Heart right ventricle (tissue), 16 donors: ENCODE measurements around the gene MMP2. TPM values are rescaled to one million over a fixed set of nuclear protein-coding genes. Genes with fewer than 3 reads are reported as not detected.

Experiments
- ATAC-seq, 8 donors: fragments of 200-7000 bp; cut with Tn5 transposase; one replicate each; pipeline ENCODE4 v1.9.1; 2020; ENCODE audit warnings: mild to moderate bottlenecking in 8 of 8, moderate library complexity in 8 of 8, moderate number of reproducible peaks in 1 of 8
- DNase-seq, 2 donors: peaks; one replicate each; pipeline ENCODE4 v3.0.0-alpha.2; 2020
- H3K27ac ChIP-seq, 10 donors: fragments of 200-600 bp; sonication (generic) in 2 of 10; one replicate each; pipeline versions ENCODE4 v1.5.0 to v1.8.0; 2020 to 2022; ENCODE audit warnings: mild to moderate bottlenecking in 3 of 10
- H3K27me3 ChIP-seq, 7 donors: fragments of 200-600 bp; one replicate each; pipeline ENCODE4 v1.8.0; 2021 to 2022; ENCODE audit warnings: mild to moderate bottlenecking in 2 of 7
- H3K36me3 ChIP-seq, 9 donors: fragments of 200-600 bp; sonication (generic) in 1 of 9; one replicate each; pipeline versions ENCODE4 v1.5.0 to v1.8.0; 2020 to 2022; ENCODE audit warnings: mild to moderate bottlenecking in 2 of 9
- H3K4me1 ChIP-seq, 9 donors: fragments of 200-600 bp; sonication (generic) in 1 of 9; one replicate each; pipeline versions ENCODE4 v1.5.0 to v1.8.0; 2020 to 2022; ENCODE audit warnings: mild to moderate bottlenecking in 4 of 9
- H3K4me3 ChIP-seq, 10 donors: fragments of 200-600 bp; sonication (generic) in 2 of 10; one replicate each; pipeline versions ENCODE4 v1.5.0 to v1.8.0; 2020 to 2022; ENCODE audit warnings: mild to moderate bottlenecking in 7 of 10, moderate library complexity in 2 of 10
- H3K9me3 ChIP-seq, 11 donors: fragments of 200-600 bp in 10 of 11; sonication (generic) in 2 of 11; one replicate each; pipeline versions ENCODE4 v1.5.0 to v1.8.0; 2013 to 2022; ENCODE audit warnings: mild to moderate bottlenecking in 2 of 11, control low read depth in 1 of 11, moderate library complexity in 1 of 11
- WGBS, 2 donors: extraction: QIAGEN DNeasy Blood & Tissue Kit; methylation state at CpG; one replicate each; pipeline ENCODE4 v1.1.7; 2013; ENCODE audit warnings: inconsistent platforms in 1 of 2; 5-methylcytosine and 5-hydroxymethylcytosine counted together
- intact Hi-C, 10 donors: fragments of 100-400 bp; cut with DNase I; formaldehyde crosslinking; loops; one replicate each; pipeline versions ENCODE4 v1.11.1 to v1.14.2; 2022
- polyA plus RNA-seq, 2 donors: library from polyadenylated mRNA; stranded (reverse); fragments of 200-250 nt; gene quantifications; one replicate each; pipeline ENCODE4 v1.2.3, GENCODE V29; 2013
- total RNA-seq, 10 donors: library from RNA; stranded (reverse); fragmentation: NEBNext Ultra II Directional in 3 of 10; extraction: Animal tissue kit (Norgen Biotek cat#: 25700) in 3 of 10; gene quantifications; one replicate each; pipeline versions ENCODE4 v1.2.1 to v1.2.4, GENCODE V29; 2021 to 2023
- TF ChIP-seq, protein P1 (sequence below), 9 donors: fragments of 200-600 bp; sonication (generic) in 2 of 9; IDR thresholded peaks; one replicate each; pipeline versions ENCODE4 v1.5.0 to v1.8.0; 2021 to 2022; ENCODE audit warnings: antibody characterized with exemption in 9 of 9, mild to moderate bottlenecking in 5 of 9, moderate library complexity in 1 of 9
- donor health status: Arrhythmogenic right ventricular cardiomyopathy.
- donor health status: ischemic (EF 13 %, LVEDD 7.1; RV severe dilation, severe dysfunction).
- donor health status: healthy with polysubstance abuse.
- donor health status: DM: no; HTN: yes; CAD: no.
- donor health status: DM: no; HTN: no; CAD: no.
- donor health status: ischemic (EF 25% LVEDD 6.9; RV normal size, moderate dysfunction).
- donor health status: ischemic (EF 25% LVEDD 5.7; RV mildly dilated, moderate dysfunction).
- donor health status: healthy.
- donor health status: DM: yes; HTN: yes; CAD: no.
- donor health status: Ischemic cardiomyopathy.
- donor health status: ischemic (EF 35%, LVEDD 5.7; RV mildly dilated, moderate dysfunction).
- donor health status: nonischemic (EF 11% LVEDD 7.7; RV severe dilation, severe dysfunction).
- donor health status: DM: yes; HTN: yes; CAD: no.
- donor health status: PGD.
- donor health status: ischemic (EF 29% LVEDD 5.4; RV normal size, mild dysfunction).
- donor health status: nonischemic (EF 23%, LVEDD 6.1; RV moderate dilation, normal function).

The MMP2 gene
- total and polyA plus RNA-seq, 12 donors, result 36.1 to 157 (median 88.0) TPM

DNA sequence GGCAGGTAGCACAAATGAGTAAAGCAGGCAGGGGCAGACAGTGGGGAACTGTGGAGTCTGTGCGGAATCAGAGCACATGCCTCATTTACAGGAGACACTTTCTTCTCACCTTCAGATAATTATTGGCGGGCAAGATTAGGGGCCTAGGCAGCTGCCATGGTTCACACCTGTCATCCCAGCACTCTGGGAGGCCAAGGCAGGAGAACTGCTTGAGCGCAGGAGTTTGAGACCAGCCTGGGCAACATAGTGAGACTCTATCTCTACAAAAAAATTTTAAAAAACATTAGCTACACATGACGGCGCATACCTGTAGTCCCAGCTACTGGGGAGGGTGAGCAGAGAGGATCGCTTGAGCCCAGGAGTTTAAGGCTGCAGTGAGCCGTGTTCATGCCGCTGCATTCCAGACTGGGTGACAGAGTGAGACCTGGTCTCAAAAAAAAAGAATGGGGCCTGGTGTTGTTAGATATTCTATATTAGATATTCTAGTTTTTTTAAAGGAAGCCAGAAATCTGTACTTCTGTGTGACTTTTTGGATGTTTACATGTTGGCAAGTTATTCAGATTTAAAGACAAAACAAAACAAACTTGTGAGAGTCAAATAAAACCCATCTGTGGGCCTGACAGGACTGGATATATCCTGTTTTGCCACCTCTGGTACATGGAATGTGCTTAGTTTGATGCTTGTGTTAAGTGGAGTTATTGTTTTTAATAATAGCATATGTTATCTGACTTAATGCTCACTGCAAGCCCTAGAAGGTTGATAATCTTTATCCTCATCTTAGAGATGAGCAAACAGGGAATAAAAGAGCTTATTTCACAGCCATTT lies 24.9 kb downstream of the MMP2 start:
- intact Hi-C loops, result no loop called here

DNA sequence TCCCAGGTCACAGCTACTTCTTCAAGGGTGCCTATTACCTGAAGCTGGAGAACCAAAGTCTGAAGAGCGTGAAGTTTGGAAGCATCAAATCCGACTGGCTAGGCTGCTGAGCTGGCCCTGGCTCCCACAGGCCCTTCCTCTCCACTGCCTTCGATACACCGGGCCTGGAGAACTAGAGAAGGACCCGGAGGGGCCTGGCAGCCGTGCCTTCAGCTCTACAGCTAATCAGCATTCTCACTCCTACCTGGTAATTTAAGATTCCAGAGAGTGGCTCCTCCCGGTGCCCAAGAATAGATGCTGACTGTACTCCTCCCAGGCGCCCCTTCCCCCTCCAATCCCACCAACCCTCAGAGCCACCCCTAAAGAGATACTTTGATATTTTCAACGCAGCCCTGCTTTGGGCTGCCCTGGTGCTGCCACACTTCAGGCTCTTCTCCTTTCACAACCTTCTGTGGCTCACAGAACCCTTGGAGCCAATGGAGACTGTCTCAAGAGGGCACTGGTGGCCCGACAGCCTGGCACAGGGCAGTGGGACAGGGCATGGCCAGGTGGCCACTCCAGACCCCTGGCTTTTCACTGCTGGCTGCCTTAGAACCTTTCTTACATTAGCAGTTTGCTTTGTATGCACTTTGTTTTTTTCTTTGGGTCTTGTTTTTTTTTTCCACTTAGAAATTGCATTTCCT lies 26.5 kb downstream of the MMP2 start:
- H3K9me3 ChIP-seq, result no peaks in the 10 kb centered on the region
- peaks cover 0 to 7% (median 0%) of the 10 kb centered on the region in 7 donors for H3K27me3 ChIP-seq
- TF ChIP-seq, protein P1, sequence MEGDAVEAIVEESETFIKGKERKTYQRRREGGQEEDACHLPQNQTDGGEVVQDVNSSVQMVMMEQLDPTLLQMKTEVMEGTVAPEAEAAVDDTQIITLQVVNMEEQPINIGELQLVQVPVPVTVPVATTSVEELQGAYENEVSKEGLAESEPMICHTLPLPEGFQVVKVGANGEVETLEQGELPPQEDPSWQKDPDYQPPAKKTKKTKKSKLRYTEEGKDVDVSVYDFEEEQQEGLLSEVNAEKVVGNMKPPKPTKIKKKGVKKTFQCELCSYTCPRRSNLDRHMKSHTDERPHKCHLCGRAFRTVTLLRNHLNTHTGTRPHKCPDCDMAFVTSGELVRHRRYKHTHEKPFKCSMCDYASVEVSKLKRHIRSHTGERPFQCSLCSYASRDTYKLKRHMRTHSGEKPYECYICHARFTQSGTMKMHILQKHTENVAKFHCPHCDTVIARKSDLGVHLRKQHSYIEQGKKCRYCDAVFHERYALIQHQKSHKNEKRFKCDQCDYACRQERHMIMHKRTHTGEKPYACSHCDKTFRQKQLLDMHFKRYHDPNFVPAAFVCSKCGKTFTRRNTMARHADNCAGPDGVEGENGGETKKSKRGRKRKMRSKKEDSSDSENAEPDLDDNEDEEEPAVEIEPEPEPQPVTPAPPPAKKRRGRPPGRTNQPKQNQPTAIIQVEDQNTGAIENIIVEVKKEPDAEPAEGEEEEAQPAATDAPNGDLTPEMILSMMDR (IDR thresholded peaks at IDR 0.05), result no peak
- no peak overlapping the region for H3K27ac ChIP-seq
- intact Hi-C loops, result no loop called here
- ATAC-seq (no peak), DNase-seq (no peak)
- peaks cover 0 to 41% (median 0%) of the 10 kb centered on the region in 9 donors for H3K36me3 ChIP-seq
- no peak overlapping the region for H3K4me3 ChIP-seq
- H3K4me1 ChIP-seq, result peaks cover 4 to 49% (median 40%) of the 10 kb centered on the region in 9 donors
- 94 to 97% methylated on average over 10 of the region's 10 CpGs for WGBS, 2 donors

More for the DNA sequence above, 24.9 kb downstream of the MMP2 start:
- ATAC-seq, result no peak
- DNase-seq, result no peak
- H3K9me3 ChIP-seq, result no peaks in the 10 kb centered on the region
- peaks cover 0 to 42% (median 0%) of the 10 kb centered on the region in 9 donors for H3K36me3 ChIP-seq
- no peak overlapping the region for H3K4me3 ChIP-seq
- peaks cover 0 to 6% (median 0%) of the 10 kb centered on the region in 7 donors for H3K27me3 ChIP-seq
- H3K4me1 ChIP-seq, result peaks cover 4 to 55% (median 48%) of the 10 kb centered on the region in 9 donors
- H3K27ac ChIP-seq, result peak overlapping the region in 6 of 10 donors; percentile 24 to 69 (median 40)
- TF ChIP-seq, protein P1 (IDR thresholded peaks at IDR 0.05), result no peak
- 96% methylated on average over 8 of the region's 8 CpGs for WGBS, 2 donors

DNA sequence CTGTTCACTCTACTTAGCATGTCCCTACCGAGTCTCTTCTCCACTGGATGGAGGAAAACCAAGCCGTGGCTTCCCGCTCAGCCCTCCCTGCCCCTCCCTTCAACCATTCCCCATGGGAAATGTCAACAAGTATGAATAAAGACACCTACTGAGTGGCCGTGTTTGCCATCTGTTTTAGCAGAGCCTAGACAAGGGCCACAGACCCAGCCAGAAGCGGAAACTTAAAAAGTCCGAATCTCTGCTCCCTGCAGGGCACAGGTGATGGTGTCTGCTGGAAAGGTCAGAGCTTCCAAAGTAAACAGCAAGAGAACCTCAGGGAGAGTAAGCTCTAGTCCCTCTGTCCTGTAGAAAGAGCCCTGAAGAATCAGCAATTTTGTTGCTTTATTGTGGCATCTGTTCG lies 27.1 kb downstream of the MMP2 start:
- DNase-seq (no peak), ATAC-seq (no peak)
- Histone ChIP-seq H3K36me3 (peaks cover 0 to 41% (median 0%) of the 10 kb centered on the region in 9 donors), H3K27me3 (peaks cover 0 to 7% (median 0%) of the 10 kb centered on the region in 7 donors), H3K27ac (no peak overlapping the region), H3K4me3 (no peak overlapping the region), H3K9me3 (no peaks in the 10 kb centered on the region), H3K4me1 (peaks cover 0 to 46% (median 36%) of the 10 kb centered on the region in 9 donors)
- intact Hi-C loops, result no loop called here
- TF ChIP-seq, protein P1 (IDR thresholded peaks at IDR 0.05), result no peak
- 83 to 84% methylated on average over 7 of the region's 7 CpGs for WGBS, 2 donors

DNA sequence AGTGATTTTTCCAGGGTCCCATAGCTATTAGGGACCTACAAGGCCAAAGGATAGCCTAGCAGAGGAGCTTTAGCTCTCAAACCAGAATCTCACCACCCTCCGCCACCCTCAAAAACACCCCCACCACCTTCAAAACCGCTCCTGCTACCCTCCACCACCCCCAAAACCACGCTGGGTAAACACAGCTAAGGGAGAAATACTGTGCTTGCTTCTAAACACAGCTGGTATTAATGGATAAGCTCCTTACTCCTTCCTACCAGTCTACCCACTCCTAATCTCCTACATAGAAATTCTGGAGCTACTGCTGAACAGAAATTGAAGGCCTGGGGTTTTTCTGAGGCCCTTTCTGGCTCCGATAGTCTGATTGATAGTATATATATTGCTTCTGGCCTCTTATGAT lies 27.7 kb downstream of the MMP2 start:
- Histone ChIP-seq H3K9me3 (no peaks in the 10 kb centered on the region), H3K4me1 (peaks cover 0 to 44% (median 30%) of the 10 kb centered on the region in 9 donors), H3K27me3 (peaks cover 0 to 7% (median 0%) of the 10 kb centered on the region in 7 donors), H3K36me3 (peaks cover 0 to 41% (median 0%) of the 10 kb centered on the region in 9 donors), H3K4me3 (no peak overlapping the region), H3K27ac (no peak overlapping the region)
- ATAC-seq (no peak), DNase-seq (no peak)
- intact Hi-C loops, result no loop called here
- 47 to 75% methylated on average over 4 of the region's 4 CpGs for WGBS, 2 donors
- TF ChIP-seq, protein P1 (IDR thresholded peaks at IDR 0.05), result no peak
